A549 treated with CpdA at 1 μM for 4 hours (cell line): ENCODE data around the gene SASH1. TPM values are rescaled to one million over a fixed set of nuclear protein-coding genes. Genes with fewer than 3 reads are reported as not detected.

Experiments
- total RNA-seq: library from RNA; stranded (reverse); fragments of 200-300 nt; extraction: Qiagen RNA extraction; gene quantifications from 5 replicates; pipeline ENCODE4 v1.2.3, GENCODE V29; 2022; ENCODE audit warnings: low read depth

Gene SASH1
- total RNA-seq = 2.5 to 4.1 TPM (median 2.9 TPM) in 5 replicates

GRCh38 chr6:148342350-148343046, at the start of gene SASH1:
Gene SASH1, plus strand, starts transcription at chr6:148342838. Its CDS starts 230 bp downstream, at chr6:148343068.

